Amniotic stem cell (primary cell): ENCODE results near the gene FREY1.

Experiments
- DNase-seq: peaks from one replicate; lab custom pipeline; 2025; lab: John Stamatoyannopoulos, UW

FREY1 gene

DNA sequence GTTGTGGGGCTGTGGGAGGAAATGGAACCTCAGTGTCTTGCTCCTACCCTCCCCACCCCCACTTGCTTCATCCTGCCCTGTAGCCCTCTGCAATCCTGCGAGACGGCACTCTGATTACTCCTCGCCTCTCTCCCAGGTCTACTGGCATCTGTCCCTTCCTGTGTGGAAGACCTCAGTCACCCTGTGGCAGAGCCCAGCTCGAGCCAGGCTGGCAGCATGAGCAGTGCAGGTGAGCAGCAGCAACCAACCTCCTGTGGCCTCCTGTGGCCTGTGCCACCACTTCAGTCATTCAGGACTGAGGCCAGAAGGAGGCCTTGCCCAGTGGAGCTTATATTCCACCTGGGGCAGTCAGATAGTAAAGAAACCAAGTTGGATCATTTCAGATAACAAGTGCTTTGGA is 36.4 kb downstream of the FREY1 start:
- DNase-seq, result no peak

DNA sequence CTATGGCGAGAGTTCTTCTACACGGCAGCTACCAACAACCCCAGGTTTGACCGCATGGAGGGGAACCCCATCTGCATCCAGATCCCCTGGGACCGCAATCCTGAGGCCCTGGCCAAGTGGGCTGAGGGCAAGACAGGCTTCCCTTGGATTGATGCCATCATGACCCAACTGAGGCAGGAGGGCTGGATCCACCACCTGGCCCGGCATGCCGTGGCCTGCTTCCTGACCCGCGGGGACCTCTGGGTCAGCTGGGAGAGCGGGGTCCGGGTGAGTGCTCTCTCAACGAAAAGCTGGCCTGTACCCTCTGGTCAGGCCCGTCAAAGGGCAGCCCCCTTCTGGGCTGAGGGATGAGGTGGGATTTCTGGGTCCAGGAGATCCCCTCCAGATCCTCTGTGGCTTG is 37.5 kb downstream of the FREY1 start:
- no peak for DNase-seq

DNA sequence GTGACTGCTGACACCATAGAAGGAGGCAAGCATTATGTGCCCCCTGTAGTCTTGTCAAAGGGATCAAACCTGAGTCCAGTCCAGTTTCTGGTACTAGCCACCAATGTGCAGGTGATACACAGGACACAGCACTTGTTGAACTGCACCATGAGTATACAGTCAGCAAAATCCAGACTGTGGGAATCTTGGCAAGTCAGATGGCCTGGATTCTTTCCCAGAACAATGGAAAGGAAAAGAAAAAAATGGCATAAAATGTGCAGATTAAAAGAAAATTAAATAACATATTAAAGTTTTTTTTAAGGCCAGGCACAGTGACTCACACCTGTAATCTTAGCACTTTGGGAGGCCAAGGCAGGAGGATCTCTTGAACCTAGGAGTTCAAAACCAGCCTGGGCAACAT is 43.0 kb downstream of the FREY1 start:
- no peak for DNase-seq

- DNase-seq, result no peak
These were observed 46.1 kb downstream of the FREY1 start for GRCh38 chr11:45860764-45861510.

- DNase-seq, result no peak
These were observed 46.7 kb downstream of the FREY1 start for GRCh38 chr11:45860348-45860747.

GRCh38 chr11:45859661-45860140 is 47.4 kb downstream of the FREY1 start:
- DNase-seq, result peak; percentile 86

DNA sequence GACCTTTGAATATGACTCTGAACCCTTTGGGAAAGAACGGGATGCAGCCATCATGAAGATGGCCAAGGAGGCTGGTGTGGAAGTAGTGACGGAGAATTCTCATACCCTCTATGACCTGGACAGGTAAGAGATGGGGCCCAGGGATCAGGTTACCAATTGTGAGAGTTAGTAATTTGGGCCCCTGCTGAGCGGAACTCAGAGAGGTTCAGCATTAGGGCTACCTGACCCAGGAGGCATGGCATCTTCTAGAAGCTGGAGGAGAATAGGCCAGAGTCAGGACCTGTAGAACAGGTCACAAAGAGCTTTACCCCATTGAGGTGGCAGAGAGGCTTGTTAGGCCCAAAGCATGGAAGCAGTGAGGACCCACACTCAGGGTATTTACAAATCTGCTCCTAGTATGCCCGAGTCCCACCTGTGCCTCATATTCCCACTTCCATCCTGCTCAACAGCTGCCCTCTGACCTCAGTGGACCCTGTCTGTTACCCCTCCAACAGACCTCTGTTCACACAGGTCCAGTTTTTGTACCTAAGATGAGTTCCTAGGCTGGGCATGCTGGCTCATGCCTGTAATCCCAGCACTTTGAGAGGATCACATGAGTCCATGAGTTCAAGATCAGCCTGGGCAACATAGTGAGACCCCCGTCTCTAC is 48.2 kb downstream of the FREY1 start:
- DNase-seq, result no peak

GRCh38 chr11:45857961-45858474 is 49.1 kb downstream of the FREY1 start:
- peak; percentile 53 for DNase-seq
